ENCODE measurements around the gene KCNMA1. TPM values are rescaled to one million over a fixed set of nuclear protein-coding genes. Genes with fewer than 3 reads are reported as not detected.

The KCNMA1 gene
- total RNA-seq, 3 donors from 2014 or later = 45.4 to 312 (median 62.4) TPM

- ATAC-seq (peak; percentile 35), DNase-seq (no peak)
- intact Hi-C loops (cut with DNase I, micrococcal nuclease) = no loop called here
- no peak overlapping the region for H3K4me3 ChIP-seq
- H3K36me3 ChIP-seq (ENCODE audit: low read depth) = no peaks in the 10 kb centered on the region
- H3K4me1 ChIP-seq (ENCODE audit: low read depth) = no peaks in the 10 kb centered on the region
- H3K9me3 ChIP-seq = no peaks in the 10 kb centered on the region
- TF ChIP-seq, protein P1, sequence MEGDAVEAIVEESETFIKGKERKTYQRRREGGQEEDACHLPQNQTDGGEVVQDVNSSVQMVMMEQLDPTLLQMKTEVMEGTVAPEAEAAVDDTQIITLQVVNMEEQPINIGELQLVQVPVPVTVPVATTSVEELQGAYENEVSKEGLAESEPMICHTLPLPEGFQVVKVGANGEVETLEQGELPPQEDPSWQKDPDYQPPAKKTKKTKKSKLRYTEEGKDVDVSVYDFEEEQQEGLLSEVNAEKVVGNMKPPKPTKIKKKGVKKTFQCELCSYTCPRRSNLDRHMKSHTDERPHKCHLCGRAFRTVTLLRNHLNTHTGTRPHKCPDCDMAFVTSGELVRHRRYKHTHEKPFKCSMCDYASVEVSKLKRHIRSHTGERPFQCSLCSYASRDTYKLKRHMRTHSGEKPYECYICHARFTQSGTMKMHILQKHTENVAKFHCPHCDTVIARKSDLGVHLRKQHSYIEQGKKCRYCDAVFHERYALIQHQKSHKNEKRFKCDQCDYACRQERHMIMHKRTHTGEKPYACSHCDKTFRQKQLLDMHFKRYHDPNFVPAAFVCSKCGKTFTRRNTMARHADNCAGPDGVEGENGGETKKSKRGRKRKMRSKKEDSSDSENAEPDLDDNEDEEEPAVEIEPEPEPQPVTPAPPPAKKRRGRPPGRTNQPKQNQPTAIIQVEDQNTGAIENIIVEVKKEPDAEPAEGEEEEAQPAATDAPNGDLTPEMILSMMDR (IDR thresholded peaks at IDR 0.05) = no peak
Observed at GRCh38 chr10:77401683-77402082, 235.9 kb downstream of the KCNMA1 start.

GRCh38 chr10:77400033-77400432 lies 237.6 kb downstream of the KCNMA1 start:
- intact Hi-C loops (cut with DNase I, micrococcal nuclease) = no loop called here

DNA sequence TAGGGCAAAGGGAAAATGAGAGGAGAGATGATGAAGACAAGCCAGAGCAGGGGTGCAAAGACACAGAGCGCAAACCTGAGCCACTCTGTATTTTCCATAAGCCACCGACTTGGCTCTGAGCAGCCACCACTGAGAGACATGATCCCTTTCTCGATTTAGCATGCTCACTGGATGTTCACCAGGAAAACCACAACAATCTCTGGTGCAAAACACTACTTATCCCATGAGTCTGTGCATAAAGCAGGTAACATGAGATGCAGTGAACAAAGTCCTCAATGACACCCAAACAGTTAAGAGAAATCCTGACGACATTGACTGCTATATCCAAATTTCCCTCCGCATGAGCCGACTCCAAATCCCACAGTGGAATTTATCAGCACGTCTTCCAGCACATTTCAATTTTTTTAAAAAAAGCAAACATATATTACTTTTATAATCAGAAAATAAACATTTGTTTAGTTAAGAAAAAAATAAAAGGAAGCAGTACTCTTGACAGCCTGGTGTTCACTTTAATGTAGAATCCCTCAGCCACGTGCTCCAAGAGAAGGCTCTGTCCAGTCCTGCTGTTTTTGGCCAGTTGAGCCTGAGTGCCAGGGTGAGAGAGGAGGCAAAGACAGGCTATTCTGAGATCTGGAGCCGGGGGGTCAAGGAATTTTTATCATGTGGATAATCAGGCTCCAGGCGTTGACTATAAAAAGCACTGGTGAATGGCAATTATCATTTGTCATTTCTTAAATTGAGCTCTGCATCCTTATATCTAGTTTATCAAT lies 238.4 kb downstream of the KCNMA1 start:
- ATAC-seq = no peak
- Histone ChIP-seq H3K4me1 (ENCODE audit: low read depth) (no peaks in the 10 kb centered on the region), H3K9me3 (no peaks in the 10 kb centered on the region), H3K4me3 (no peak overlapping the region), H3K36me3 (ENCODE audit: low read depth) (no peaks in the 10 kb centered on the region)
- DNase-seq = no peak
- TF ChIP-seq, protein P1 (IDR thresholded peaks at IDR 0.05) = no peak
- intact Hi-C loops (cut with DNase I, micrococcal nuclease) = loop anchor here (5.0 to 10.0 kb wide), 2 partner anchors 224 to 238 kb away; partner anchors contain the start of gene KCNMA1 (in 1 of the 2)

More at GRCh38 chr10:77400033-77400432, 237.6 kb downstream of the KCNMA1 start:
- TF ChIP-seq, protein P1 (IDR thresholded peaks at IDR 0.05) = no peak
- no peak for DNase-seq
- H3K9me3 ChIP-seq = no peaks in the 10 kb centered on the region
- no peaks in the 10 kb centered on the region for H3K4me1 ChIP-seq (ENCODE audit: low read depth)
- H3K36me3 ChIP-seq (ENCODE audit: low read depth) = no peaks in the 10 kb centered on the region
- H3K4me3 ChIP-seq = no peak overlapping the region
- no peak for ATAC-seq

- DNase-seq (no peak), ATAC-seq (no peak)
- intact Hi-C loops (cut with DNase I, micrococcal nuclease) = loop anchor here (5.0 to 10.0 kb wide), 2 partner anchors 224 to 239 kb away; partner anchors contain the start of gene KCNMA1 (in 1 of the 2)
- Histone ChIP-seq H3K36me3 (ENCODE audit: low read depth) (no peaks in the 10 kb centered on the region), H3K4me1 (ENCODE audit: low read depth) (no peaks in the 10 kb centered on the region), H3K9me3 (no peaks in the 10 kb centered on the region), H3K4me3 (no peak overlapping the region)
- TF ChIP-seq, protein P1 (IDR thresholded peaks at IDR 0.05) = no peak
Observed at GRCh38 chr10:77398558-77398957, 239.1 kb downstream of the KCNMA1 start.

- no peak overlapping the region for H3K4me3 ChIP-seq
- no peak for DNase-seq
- intact Hi-C loops (cut with DNase I, micrococcal nuclease) = loop anchor here (5.0 to 10.0 kb wide), 2 partner anchors 222 to 240 kb away; partner anchors contain the start of gene KCNMA1 (in 1 of the 2)
- no peaks in the 10 kb centered on the region for H3K4me1 ChIP-seq (ENCODE audit: low read depth)
- TF ChIP-seq, protein P1 (IDR thresholded peaks at IDR 0.05) = no peak
- H3K9me3 ChIP-seq = no peaks in the 10 kb centered on the region
- no peak for ATAC-seq
- H3K36me3 ChIP-seq (ENCODE audit: low read depth) = no peaks in the 10 kb centered on the region
Observed at GRCh38 chr10:77397103-77397502, 240.5 kb downstream of the KCNMA1 start.
